Astrocyte of the hippocampus (primary cell): Measurements from ENCODE around the gene COX11.
A peak's percentile ranks its signal among the peaks of the same experiment; 100 is the strongest.

Experiments
- DNase-seq: peaks from one replicate; pipeline ENCODE4 v3.0.0; 2011; ENCODE audit warnings: low read depth, low spot score

COX11 gene

GRCh38 chr17:54967621-54968261, 713 bp downstream of the COX11 start:
- peak; percentile 48 for DNase-seq

GRCh38 chr17:54956791-54957190, 11.7 kb downstream of the COX11 start:
- DNase-seq: no peak

GRCh38 chr17:54951286-54951685, 17.2 kb downstream of the COX11 start:
- DNase-seq: no peak

- DNase-seq: no peak
Measured at GRCh38 chr17:54950116-54950515, 18.3 kb downstream of the COX11 start.

GRCh38 chr17:54948380-54948779, 20.1 kb downstream of the COX11 start:
- peak; percentile 85 for DNase-seq

GRCh38 chr17:54947396-54947795, 21.1 kb downstream of the COX11 start:
- no peak for DNase-seq

GRCh38 chr17:54945671-54946070, 22.8 kb downstream of the COX11 start:
- DNase-seq: no peak

GRCh38 chr17:54945231-54945630, 23.2 kb downstream of the COX11 start:
- no peak for DNase-seq

- DNase-seq: peak; percentile 55
Measured at GRCh38 chr17:54944796-54945195, 23.7 kb downstream of the COX11 start.

- DNase-seq: no peak
Measured at GRCh38 chr17:54941285-54941684, 27.2 kb downstream of the COX11 start.

GRCh38 chr17:54937426-54937825, 31.0 kb downstream of the COX11 start:
- DNase-seq: no peak

- no peak for DNase-seq
Measured at GRCh38 chr17:54937018-54937417, 31.4 kb downstream of the COX11 start.

- DNase-seq: no peak
Measured at GRCh38 chr17:54935471-54935870, 33.0 kb downstream of the COX11 start.

GRCh38 chr17:54933921-54934320, 34.5 kb downstream of the COX11 start:
- no peak for DNase-seq

GRCh38 chr17:54932711-54933110, 35.7 kb downstream of the COX11 start:
- DNase-seq: no peak

GRCh38 chr17:54927525-54927924, 40.9 kb downstream of the COX11 start:
- no peak for DNase-seq

GRCh38 chr17:54924405-54924804, 44.0 kb downstream of the COX11 start:
- DNase-seq: no peak

GRCh38 chr17:54920819-54921218, 47.6 kb downstream of the COX11 start:
- no peak for DNase-seq

GRCh38 chr17:54919425-54919824, 49.0 kb downstream of the COX11 start:
- peak; percentile 13 for DNase-seq

GRCh38 chr17:54916721-54917120, 51.7 kb downstream of the COX11 start:
- no peak for DNase-seq
